Islet of Langerhans (tissue), 1 donor: ENCODE measurements around the gene CBFA2T2.
"Not testable (repeated sequence)": the region's sequence is repeated elsewhere in the genome, so short reads cannot be mapped to it uniquely, and the experiment has no call there.

Experiments used
- FAIRE-seq: peaks from one replicate; lab custom pipeline; 2011; peaks lifted over from hg19 to GRCh38; lab: Jason Lieb, UNC

Gene CBFA2T2

GRCh38 chr20:33680686-33681085, 190.8 kb downstream of the CBFA2T2 start:
- no peak for FAIRE-seq

GRCh38 chr20:33681288-33681687, 191.4 kb downstream of the CBFA2T2 start:
- FAIRE-seq = no peak

GRCh38 chr20:33681728-33682353, 191.9 kb downstream of the CBFA2T2 start:
- FAIRE-seq = no peak

- no peak for FAIRE-seq
These were observed 194.8 kb downstream of the CBFA2T2 start for GRCh38 chr20:33684533-33685327.

- FAIRE-seq = no peak
These were observed 195.6 kb downstream of the CBFA2T2 start for GRCh38 chr20:33685328-33686099.

GRCh38 chr20:33686100-33686983, 196.4 kb downstream of the CBFA2T2 start, which contains the start of gene E2F1:
TSS of gene E2F1 (minus strand) at chr20:33686385. CDS start at chr20:33686264, 121 bp downstream.
- FAIRE-seq = no peak

- no peak for FAIRE-seq
These were observed 197.1 kb downstream of the CBFA2T2 start for GRCh38 chr20:33686984-33687366.

GRCh38 chr20:33687370-33687915, 197.5 kb downstream of the CBFA2T2 start:
- FAIRE-seq = no peak

GRCh38 chr20:33687993-33688937, 198.4 kb downstream of the CBFA2T2 start:
- no peak for FAIRE-seq

GRCh38 chr20:33688938-33689424, 199.1 kb downstream of the CBFA2T2 start:
- FAIRE-seq = no peak

GRCh38 chr20:33689493-33689892, 199.6 kb downstream of the CBFA2T2 start:
- no peak for FAIRE-seq

- FAIRE-seq = no peak
These were observed 200.1 kb downstream of the CBFA2T2 start for GRCh38 chr20:33689973-33690372.

GRCh38 chr20:33693289-33693688, 203.4 kb downstream of the CBFA2T2 start:
- FAIRE-seq = no peak

GRCh38 chr20:33693741-33694638, 204.1 kb downstream of the CBFA2T2 start:
- FAIRE-seq = no peak

GRCh38 chr20:33694639-33695012, 204.7 kb downstream of the CBFA2T2 start:
- FAIRE-seq = no peak

GRCh38 chr20:33696448-33696847, 206.6 kb downstream of the CBFA2T2 start:
- FAIRE-seq = no peak

GRCh38 chr20:33697129-33697528, 207.2 kb downstream of the CBFA2T2 start:
- no peak for FAIRE-seq

- FAIRE-seq = not testable (repeated sequence)
These were observed 209.1 kb downstream of the CBFA2T2 start for GRCh38 chr20:33698966-33699365.
